ENCODE measurements around the gene CCDC127. TPM values are rescaled to one million over a fixed set of nuclear protein-coding genes. Genes with fewer than 3 reads are reported as not detected.
"Not testable (repeated sequence)": the region's sequence is repeated elsewhere in the genome, so short reads cannot be mapped to it uniquely, and the experiment has no call there.

CCDC127 gene
- total RNA-seq, 4 donors from 2014 or later: 1.2 to 4.9 (median 4.8) TPM

GRCh38 chr5:225334-225733, 7.4 kb upstream of the CCDC127 start:
- Histone ChIP-seq H3K36me3 (peaks cover 0 to 54% (median 23%) of the 10 kb centered on the region in 4 donors), H3K27ac (no peak overlapping the region), H3K27me3 (no peaks in the 10 kb centered on the region), H3K4me3 (no peak overlapping the region), H3K4me1 (peaks cover 0 to 20% (median 11%) of the 10 kb centered on the region in 4 donors), H3K9me3 (no peaks in the 10 kb centered on the region)
- no peak for TF ChIP-seq CTCF (IDR thresholded peaks at IDR 0.05)
- intact Hi-C loops (cut with DNase I; ENCODE audit: low total_unique reads) (no loop called here), in situ Hi-C loops (cut with MboI; ENCODE audit: low pct_ligation_motif_present in 1 of 4, low pct_unique_long_range_greater_than_20kb in 1 of 4, low sequenced_read_pairs in 3 of 4) (no loop called here)
- no peak for DNase-seq
- WGBS, 2 donors (ENCODE audit: low coverage in 1 of 2): 95 to 100% methylated on average over 2 to 14 of the region's 14 CpGs

DNA sequence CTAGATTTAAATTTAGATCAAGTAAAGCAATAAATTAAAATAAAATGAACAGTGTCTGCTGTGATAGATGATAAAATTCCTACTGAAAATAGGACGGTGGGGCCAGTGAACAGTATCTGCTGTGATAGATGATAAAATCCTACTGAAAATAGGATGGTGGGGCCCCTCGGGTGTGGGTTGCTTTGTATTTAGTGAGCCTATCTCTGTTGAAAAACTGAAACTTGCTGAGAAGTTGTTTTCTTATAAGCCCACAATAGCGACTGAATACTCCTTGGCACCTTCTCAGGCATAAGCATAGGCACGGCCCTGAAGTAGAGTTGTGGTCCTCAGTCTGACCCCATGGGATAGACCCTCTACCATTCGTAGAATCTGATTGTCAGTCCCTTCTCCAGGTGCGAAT, 5.8 kb upstream of the CCDC127 start:
- Histone ChIP-seq H3K36me3 (peaks cover 0 to 46% (median 18%) of the 10 kb centered on the region in 4 donors), H3K9me3 (no peaks in the 10 kb centered on the region), H3K27ac (no peak overlapping the region), H3K4me3 (no peak overlapping the region), H3K4me1 (peaks cover 0 to 30% (median 17%) of the 10 kb centered on the region in 4 donors), H3K27me3 (no peaks in the 10 kb centered on the region)
- 63 to 87% methylated on average over 2 to 6 of the region's 6 CpGs for WGBS, 2 donors (ENCODE audit: low coverage in 1 of 2)
- no peak for DNase-seq
- in situ Hi-C loops (cut with MboI; ENCODE audit: low pct_ligation_motif_present in 1 of 4, low pct_unique_long_range_greater_than_20kb in 1 of 4, low sequenced_read_pairs in 3 of 4) (no loop called here), intact Hi-C loops (cut with DNase I; ENCODE audit: low total_unique reads) (no loop called here)
- TF ChIP-seq CTCF (IDR thresholded peaks at IDR 0.05) (no peak), EP300 (IDR thresholded peaks at IDR 0.05; ENCODE audit: low read depth) (no peak), POLR2AphosphoS5 (IDR thresholded peaks at IDR 0.05) (no peak), POLR2A (IDR thresholded peaks at IDR 0.05) (no peak)

DNA sequence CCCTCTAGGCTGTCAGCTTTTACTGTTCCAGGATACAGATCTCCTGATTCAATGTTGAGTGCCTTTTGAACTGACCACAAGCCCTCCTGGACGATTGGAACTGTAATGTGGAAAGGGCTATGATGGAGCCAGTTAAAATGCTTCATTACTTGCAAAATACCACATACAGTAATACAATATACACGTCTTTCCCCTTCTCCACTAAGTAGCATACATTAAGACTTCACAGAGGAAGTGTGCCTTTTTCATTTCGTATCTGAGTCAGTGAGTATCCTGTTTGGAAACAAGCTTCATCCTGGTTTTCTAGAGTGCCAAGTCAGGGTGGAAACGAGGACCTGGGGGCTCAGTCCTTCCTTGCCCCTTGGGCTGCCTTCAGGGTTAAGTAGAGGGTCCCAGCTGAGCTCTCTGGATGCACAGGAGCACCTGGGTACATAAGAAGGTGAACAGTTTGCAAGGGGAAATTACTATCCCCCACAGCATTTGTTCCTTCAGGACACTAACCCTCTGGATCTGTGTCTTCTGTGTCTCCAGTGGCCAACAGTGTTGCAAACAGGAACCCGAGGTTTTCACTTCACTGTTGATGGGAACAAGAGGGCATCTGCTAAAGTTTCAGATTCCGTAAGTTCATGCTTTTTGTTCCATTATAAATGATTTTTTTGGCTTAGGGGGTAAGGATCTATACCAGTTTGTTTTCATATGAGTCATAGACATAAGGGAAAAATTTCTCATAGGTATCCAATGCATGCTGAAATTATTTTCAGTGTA, 5.2 kb upstream of the CCDC127 start:
- intact Hi-C loops (cut with DNase I; ENCODE audit: low total_unique reads); DNase-seq; H3K27me3 ChIP-seq; in situ Hi-C loops (cut with MboI; ENCODE audit: low pct_ligation_motif_present in 1 of 4, low pct_unique_long_range_greater_than_20kb in 1 of 4, low sequenced_read_pairs in 3 of 4); H3K27ac ChIP-seq; H3K9me3 ChIP-seq; H3K4me3 ChIP-seq: not testable (repeated sequence)
- Histone ChIP-seq H3K36me3 (peaks cover 0 to 39% (median 15%) of the 10 kb centered on the region in 4 donors), H3K4me1 (peaks cover 0 to 30% (median 17%) of the 10 kb centered on the region in 4 donors)
- WGBS, 2 donors (ENCODE audit: low coverage in 1 of 2): 45 to 50% methylated on average over 4 to 6 of the region's 6 CpGs

GRCh38 chr5:219991-220390, 2.0 kb upstream of the CCDC127 start:
- in situ Hi-C loops (cut with MboI; ENCODE audit: low pct_ligation_motif_present in 1 of 4, low pct_unique_long_range_greater_than_20kb in 1 of 4, low sequenced_read_pairs in 3 of 4) (no loop called here), intact Hi-C loops (cut with DNase I; ENCODE audit: low total_unique reads) (no loop called here)
- peaks cover 0 to 11% (median 5%) of the 10 kb centered on the region in 4 donors for H3K36me3 ChIP-seq
- H3K9me3 ChIP-seq: no peaks in the 10 kb centered on the region
- peaks cover 0 to 44% (median 17%) of the 10 kb centered on the region in 4 donors for H3K4me1 ChIP-seq
- 13 to 23% methylated on average over 4 of the region's 4 CpGs for WGBS, 2 donors (ENCODE audit: low coverage in 1 of 2)
- no peak for DNase-seq
- H3K27me3 ChIP-seq: no peaks in the 10 kb centered on the region
- TF ChIP-seq POLR2AphosphoS5 (IDR thresholded peaks at IDR 0.05): no peak
- TF ChIP-seq EP300 (IDR thresholded peaks at IDR 0.05; ENCODE audit: low read depth): no peak
- no peak for TF ChIP-seq POLR2A (IDR thresholded peaks at IDR 0.05)
- TF ChIP-seq CTCF (IDR thresholded peaks at IDR 0.05): no peak
- peak overlapping the region in 3 of 4 donors; percentile 89 to 99 (median 96) for H3K4me3 ChIP-seq
- H3K27ac ChIP-seq: peak overlapping the region; percentile 91 to 97 (median 96)
